ENCODE data around the gene SYCP1.

DNA sequence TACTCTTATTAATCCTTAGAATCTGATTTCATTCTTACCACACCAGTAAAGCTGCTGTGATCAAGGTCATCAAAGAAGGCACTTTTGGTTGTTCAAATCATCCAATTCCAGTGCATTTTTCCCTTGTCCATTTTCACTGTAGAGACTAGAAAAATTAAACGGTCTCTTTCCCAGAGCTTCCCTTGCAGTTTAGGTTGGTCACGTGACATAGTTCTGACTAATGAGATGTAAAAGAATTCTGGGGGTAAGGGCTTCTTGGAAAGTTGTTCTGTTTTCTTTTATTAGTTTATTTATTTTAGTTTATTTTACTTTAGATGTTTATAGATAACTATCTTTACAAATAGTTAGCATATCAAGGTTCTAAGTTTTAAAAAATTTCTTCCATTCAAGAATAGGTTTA, 34.3 kb upstream of the SYCP1 start:
- TF ChIP-seq CTCF (IDR thresholded peaks at IDR 0.05) = no peak
- no peak for TF ChIP-seq POLR2A (IDR thresholded peaks at IDR 0.05)

Data from esophagus squamous epithelium (tissue), 4 donors.